Stimulated activated CD4-positive, alpha-beta T cell treated with anti-CD3 and anti-CD28 coated beads, Interleukin-15, amount 100 ng/mL, for 1 hour (primary cell): ENCODE measurements around the gene KRTAP5-2.

Source experiments
- DNase-seq, 2 donors: peaks; one replicate each; pipeline ENCODE4 v3.0.0-alpha.2; 2020; ENCODE audit warnings: low read depth in 1 of 2, low spot score in 1 of 2

KRTAP5-2 gene

DNA sequence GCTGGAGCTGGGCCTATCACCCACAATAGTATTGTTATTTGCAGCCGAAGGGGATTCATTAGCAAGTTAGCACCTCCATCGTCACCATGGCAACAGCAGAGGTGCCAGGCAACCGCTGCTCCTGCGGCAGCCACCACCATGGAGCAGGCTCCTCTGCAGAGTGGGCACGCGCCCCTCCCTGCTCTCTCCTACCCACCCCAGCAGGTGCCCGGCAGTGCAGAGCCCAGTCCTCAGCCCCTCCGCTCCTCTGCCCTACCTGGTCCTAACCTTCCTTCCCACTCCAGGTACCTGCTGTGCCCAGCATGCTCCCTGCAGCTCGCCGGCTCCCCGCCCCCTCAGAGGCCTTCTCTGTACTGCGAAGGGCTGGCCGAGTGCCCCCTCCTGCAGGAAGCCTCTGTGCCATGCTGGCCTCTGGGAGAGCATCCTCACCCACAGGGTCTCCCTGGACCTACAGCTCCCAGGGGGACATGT lies 29.6 kb downstream of the KRTAP5-2 start:
- DNase-seq, result no peak

DNA sequence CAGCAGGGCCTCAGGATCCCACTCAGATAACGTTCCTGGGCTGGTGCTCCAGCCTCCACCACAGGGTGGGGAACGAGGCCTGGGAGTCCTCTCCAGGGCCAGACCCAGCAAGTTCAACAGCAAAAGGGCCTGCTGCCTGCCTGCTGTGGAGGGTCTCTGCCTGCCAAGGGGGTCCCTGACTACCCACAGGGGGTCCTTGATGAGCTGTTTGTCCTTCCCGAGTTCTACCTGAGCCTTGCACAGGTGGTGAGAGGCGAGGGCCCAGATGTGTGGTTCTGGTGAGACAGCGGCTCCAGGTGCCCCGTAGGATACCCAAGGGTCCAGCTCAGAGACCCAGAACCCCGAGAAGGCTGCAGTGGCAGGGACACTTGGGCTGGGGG lies 30.4 kb downstream of the KRTAP5-2 start:
- DNase-seq, result no peak

DNA sequence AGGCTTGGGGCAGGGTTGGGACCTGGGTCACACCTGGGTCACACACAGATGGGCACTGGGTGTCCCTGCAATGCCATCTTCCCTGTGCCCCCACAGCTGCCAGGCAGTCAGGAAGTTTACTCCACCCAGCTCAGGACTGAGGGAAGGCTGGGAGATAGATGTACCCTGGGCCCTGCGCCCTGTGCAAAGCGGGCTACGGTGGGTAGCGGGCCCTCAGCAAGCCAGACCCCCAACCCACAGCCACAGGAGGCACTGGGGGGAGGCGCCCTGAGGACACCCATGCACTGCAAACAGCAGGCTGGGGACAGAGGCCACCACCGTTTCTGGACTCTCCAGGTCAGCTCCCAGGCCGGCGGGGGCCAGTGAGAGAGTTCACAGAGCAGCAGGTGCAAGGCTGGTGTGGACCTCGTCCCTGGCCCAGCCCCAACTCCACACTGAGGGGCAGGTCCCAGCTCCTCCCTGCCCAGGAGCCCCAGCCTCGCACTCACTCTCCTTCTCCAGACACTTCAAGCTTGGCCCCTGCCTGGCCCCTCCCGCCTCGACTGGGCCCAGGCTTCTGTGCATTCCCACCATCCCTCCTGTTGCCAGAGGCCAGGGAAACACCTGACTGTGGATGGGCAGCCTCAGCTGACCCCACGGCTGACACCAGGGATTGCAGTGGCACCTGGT lies 30.9 kb downstream of the KRTAP5-2 start:
- no peak for DNase-seq

DNA sequence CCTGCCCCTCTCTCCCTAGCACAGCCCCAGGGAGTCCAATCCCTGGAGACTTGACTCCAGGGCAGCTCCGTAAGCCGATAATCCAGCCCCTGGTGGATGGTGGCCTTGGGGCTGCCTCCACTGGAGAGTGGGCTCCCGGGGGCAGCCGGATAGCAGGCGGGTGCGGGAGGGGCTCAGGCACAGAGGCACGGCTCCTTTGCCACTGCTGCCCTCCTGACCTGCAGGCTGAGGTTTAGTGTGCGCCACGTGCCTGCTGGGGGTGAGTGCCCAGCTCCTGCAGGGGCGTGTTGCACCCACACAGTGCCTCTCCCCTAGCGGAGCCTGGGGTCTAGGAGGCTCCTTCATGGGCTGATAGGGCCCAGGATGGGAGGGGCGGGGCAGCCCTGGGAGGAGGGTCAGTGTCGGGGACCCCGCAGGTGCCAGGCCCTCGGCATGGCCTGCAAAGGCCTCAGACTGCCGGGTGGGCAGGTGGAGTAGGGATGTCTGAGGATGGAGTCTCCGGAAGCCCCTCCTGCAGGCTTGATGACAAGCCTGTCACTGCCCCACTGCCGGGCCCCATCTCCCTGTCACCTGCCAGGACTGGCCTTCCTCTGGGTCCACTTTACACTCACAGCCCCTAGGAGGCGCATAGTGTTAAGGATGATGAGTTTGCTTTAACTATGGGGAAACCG lies 31.6 kb downstream of the KRTAP5-2 start:
- DNase-seq, result no peak

DNA sequence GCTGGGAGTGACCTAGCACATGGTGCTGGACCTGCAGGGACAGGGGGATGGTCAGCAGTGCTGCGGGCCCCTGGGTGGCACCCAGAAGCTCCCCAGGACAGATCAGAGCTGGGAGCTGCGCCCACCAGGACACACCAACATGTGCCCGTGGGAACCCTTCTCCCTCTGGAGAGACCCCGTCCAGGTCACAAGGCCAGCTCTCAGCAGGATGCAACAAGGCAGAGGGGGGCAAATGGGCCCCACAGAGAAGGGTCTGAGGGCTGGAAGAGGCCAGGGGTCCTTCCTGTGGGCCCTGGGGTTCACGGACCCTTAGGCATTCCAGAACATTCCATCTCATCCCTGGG lies 32.2 kb downstream of the KRTAP5-2 start:
- DNase-seq, result no peak

DNA sequence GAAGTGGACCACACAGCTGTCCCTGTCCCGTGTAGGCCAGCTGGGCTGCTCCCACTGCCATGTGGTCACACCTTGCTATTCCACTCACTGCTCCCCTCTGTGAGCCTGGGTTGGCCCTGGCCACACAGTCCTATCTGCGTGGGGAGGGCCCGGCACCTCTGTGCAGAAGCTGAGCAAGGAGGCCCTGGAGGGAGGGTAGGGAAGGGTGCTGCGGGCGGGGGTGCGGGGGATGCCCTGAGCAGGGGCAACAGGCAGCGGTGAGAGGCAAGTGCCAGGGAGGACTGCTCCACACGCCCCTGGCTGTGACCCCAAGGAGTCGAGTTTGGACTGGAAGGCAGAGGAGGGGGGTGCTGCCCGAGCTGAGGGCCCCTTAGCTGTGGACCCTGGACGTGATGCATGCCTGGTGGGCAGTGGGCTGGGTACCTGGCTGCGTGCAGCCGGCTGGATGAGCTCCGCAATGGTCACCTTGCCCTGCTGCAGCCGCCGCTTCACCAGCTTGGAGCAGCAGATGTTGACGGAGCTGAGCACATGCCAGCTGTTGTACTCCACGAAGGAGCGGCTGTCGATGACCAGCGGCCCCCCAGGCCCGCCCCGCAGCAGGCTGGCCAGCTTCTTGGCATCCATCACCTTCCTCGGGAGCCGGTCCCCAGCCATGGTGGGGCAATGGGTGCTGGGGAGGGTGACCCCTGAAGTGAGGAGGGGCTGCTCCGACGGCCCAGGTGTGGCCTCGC lies 32.8 kb downstream of the KRTAP5-2 start:
- DNase-seq, result no peak

DNA sequence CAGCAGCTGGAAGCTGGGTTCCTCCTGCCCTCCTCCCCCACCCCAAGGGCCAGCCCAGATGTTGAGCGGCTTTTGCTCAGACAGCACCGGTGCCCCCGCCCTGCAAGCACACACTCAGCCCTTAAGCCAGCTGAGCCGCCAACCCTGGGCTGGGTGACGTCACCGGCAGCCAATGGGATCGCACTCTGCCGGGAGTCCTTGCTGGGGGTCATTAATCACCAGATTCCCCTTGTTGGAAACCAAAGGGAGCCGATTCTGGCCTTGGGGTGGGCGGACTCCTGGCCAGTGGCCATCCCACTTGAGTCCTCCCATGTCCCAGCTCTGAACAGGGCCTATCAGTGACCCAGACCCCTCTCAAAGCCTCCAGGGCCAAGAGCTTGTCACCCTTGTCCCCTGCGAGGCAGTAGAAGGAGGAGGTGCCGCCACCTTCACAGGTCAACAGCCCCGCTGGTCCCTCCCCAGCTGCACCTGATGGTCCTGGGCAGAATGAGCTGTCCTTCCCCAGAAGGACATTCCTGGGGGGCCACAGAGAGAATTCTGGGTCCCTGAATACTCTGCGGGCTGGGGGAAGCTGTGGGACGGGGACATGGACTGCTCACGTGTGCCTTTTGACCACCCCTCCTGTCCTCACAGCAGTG lies 33.4 kb downstream of the KRTAP5-2 start:
- no peak for DNase-seq

DNA sequence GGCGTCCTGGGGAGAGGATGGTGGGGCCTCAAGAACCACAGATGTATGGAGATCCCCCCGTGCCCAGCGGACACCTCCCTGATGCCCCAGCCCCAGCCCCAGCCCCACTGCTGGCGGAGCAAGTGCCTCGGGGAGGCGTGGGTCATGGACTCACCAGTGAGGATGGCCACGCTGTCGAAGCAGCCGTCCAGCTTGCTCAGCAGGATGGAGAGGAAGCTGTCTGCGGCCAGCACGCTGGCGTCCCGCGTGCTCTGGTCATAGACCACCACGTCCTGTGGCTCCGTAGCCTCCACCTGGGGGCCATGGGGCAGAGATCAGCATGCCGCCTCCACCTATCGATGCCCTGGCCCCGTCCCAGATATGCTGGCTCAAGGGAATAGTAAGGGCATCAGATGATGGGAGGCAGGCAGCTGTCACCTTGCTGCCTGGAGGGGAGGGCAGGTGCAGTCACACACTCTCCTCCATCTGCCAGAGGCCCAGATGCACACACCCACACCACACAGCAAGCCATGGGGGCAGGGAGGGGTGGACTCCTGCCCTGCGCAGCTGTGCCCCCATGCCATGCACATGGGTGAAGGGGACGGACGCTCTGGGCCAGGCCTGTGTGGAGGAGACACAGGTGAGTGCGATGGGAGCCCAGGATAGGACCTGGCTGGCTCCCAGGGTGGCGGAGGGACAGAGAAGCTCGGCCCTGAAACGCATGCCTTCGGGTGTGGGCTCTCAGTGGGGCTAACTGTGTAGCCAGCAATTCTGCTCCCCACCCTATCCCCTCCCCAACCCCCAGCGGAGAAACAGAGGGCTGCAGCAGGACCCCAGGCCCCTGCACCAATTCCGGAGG lies 34.2 kb downstream of the KRTAP5-2 start:
- DNase-seq, result no peak

DNA sequence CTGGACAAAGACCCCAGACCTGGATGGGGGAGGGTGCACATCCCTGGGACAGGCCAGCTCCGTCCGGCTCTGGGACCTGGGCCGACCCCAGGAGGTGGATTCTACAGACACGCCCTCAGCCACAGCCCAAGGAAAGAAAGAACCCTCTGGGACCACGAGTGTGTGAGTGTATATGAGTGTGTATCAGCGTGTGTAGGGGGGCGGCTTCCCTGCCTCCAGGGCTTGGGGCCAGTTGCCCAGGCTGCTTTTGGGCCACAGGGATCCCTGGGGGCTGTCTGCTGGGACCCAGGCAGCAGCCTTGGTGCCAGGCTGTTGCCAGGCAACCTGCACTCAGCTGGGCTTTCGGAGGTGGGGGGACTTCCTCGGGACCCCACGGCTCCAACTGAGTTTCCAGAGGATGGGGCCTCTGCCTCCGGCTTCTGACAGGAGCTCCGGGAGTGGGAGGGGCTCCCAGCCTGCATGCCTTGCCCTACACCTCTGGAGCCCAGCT lies 34.9 kb downstream of the KRTAP5-2 start:
- no peak for DNase-seq

DNA sequence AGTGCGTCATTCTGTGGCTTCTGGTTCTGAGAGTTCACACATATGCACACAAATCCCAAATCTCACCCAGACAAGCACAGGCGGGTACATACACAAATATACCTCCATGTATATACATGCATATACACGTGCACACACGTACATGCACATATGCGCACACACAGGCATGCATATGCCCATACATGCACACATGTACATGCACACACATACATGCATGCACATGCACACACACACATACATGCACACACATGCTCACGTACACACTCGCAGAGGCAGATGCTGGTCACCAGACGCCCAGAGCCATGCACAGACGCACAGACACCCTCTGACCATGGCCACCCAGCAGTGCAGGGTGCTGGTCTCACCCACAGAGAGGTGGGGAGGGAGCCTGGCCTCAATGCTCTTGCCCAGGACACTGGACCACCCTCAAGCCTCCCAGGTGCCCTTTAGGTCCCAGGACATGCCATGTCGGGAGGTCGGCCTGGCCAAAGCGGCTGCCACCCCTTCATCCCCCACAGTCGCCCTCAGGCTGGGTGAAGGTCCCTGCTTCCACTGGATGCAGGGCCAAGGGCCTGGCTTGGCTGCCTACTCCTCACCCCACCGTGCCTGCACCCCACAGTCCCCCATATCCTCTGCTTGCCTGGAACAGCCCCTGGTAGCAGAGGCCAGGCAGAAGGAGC lies 35.5 kb downstream of the KRTAP5-2 start:
- DNase-seq, result no peak

DNA sequence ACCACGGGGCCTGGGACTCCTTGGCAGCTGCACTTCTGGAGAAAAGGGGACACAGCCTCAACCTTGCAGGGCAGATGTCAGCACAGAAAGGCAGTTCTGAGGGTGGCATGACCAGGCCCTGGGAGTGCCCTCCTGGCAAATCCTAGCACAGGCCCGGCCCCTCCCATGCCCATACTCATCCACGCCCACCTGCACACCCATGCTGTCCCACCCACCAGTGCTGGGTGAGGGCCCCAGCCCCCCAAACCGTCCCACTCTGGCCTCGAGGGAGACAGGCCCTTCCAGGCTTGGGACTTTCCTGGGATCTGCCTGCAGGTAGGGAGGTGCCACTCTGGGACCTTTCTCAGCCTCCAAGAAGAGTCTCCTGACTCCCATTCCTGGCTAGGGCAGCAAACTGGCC lies 36.1 kb downstream of the KRTAP5-2 start:
- DNase-seq, result no peak

DNA sequence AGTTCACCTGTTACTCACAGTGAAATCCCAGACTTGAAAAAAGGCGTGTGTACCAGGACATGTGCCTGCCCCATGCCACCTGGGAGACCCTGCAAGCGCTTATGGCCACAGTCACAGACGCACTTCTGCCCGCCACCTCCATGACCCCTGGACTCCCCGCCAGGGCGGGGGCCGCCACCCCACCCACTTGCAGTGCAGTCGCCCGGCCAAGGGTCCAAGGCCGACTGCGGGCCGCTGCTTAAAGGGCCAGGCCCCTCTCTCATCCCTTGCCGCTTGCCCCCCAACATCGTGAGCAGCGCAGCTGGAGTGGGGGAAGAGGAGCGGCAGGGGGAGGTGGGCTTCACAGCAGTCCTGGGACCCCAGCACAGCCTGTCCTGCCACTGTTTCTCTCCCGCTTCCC lies 36.8 kb downstream of the KRTAP5-2 start:
- no peak for DNase-seq

DNA sequence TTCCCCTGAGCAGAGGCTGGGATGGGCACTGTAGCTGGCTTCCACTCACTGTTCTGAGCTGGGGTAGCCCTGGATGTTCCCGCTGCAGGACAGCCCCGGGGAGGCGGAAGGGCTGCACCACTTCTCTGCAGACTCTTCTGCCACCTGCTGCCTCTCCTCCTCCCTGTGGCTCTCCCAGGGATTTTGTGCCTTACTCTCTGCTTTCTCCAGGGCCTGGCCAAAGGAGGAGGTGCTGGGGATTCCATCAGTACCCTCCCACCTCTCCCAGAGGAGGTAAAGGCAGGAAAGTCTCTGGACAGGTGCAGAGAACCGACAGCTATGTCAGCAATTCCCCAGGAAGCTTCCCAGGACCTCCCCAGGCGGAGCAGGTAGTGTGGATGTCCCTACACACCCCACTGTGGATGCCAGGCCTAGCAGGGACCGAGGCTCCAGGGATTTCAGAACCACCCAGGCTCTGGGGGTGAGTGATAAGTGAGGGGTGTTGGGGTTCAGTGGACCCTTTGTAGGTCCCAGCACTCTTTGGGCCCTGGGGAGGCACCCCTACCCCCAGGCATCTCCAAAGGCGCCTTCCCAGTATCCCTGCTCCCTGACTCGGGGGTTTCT lies 37.3 kb downstream of the KRTAP5-2 start:
- DNase-seq, result no peak

DNA sequence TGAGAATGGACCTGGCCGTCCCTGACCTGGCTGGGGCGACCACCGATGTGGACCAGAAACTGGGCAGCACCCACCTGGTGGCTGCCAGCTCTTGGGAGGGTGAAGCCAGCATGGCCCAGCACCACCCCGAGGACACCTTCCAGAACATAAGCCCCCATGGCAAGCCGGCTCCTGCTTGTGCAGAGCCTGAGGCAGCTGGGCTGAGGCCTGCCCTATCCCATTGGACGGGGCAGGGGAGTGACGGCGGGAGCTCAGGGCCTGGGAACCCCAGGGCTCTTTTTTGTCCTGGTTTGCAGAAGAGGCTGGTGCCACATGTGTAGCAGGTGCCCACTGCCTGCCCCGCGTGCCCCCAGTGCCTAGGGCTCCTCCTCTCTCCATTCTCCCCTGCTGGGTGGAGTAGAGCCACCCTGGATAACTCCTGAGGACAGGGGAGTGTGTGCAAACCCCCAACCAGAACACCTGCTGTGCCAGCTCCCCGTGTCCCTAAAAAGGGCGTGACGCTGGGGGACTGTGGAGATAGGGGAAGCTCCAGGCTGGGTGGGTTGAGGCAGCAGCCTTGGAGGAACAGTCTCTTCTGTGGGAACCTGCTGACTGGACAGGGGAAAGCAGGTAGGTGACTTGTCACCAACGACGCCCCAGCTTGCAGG lies 38.0 kb downstream of the KRTAP5-2 start:
- no peak for DNase-seq

DNA sequence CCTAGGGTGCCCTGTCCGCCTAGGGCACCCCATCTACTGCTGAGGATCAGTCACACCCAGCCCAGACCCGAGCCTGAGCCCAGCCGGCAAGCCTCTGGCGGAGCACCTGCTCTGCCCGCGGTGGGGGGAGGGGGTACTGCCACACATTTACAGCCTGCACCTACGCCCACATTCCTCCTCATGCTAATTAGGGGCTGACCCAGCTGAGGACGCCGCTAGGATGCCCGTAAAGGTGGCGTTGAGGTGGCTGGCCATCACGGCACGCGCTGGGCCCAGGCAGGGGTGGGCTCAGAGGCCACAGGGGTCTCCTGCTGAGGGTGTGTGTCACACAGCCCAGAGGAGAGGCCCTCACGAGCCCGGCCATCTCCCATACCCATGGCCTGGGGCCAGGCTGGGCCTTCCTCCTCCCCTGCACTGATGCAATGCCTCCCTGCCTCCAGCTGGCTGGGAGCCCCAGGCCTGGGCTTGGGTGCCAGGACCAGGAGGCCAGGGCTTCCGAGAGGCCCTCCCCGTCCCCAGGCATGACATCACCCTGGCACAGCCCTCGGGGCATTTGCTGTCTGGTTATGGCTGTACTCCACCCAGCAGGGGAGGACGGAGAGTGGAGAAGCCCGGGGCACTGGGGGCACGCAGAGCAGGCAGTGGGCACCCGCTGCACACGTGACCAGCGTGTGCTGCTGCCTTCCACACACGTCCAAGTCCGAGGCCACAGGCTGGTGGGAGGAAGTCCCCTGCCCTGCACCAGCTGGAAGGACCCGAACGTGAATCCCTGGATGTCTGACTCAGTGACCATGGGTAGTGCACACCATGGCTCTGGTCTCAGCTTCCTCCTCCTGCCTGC lies 38.8 kb downstream of the KRTAP5-2 start:
- DNase-seq, result no peak

DNA sequence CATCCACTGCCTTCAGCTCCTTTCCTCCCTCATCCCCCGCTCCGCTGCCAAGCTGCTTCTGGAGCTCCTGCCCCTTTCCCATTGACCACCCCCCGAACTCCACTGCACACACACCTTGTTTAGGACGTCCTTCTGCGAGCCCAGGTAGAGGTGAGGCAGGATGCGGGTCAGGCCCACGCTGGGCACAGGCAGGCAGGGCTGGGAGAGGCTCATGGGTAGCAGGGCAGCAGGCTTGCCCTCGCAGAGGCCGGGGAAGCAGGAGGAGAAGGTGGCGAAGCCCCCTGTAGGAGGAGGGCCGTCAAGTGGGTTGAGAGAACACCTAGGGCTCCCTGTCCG lies 39.4 kb downstream of the KRTAP5-2 start:
- DNase-seq, result no peak

DNA sequence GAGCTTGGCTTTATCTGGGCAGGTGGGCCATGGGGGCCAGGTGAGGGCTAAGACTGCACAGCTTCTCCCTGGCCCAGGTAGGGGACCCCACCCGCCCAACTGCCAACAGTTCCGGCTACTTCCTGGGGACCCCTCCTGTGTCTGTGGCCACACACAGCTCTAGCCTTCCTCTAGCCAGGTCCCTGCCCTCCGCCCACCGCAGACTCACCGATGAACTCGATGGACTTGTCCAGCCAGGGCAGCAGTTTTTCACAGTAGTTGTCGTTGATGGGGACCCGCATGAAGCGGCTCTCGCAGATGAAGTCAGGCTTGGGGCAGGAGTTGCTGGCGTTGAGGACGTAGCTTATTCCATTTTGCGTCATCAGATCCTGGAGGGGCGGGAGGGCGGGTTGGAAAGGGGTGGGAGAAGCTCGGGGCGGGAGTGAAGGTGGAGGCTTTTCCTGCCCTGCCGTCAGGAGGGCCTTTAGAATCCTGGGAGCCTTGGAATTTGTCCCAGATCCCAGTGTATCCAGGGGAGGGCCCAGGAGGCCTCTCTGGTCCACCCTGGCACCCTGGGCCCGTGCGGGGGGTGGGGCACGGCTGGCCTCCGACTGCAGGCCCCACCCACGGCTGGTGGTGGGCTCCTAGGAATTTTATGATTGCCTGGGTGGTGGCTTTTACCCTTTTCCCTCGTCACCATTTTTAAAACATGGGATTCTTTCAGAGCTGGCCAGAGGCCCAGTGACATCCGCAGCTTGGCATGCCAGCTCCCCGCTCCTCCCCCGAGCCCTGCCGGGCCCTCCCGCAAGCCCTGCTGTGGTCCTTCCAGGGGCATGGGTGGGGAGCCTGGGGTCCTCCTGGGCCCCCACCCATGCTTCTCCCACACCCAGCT lies 40.0 kb downstream of the KRTAP5-2 start:
- DNase-seq, result no peak
